OCI-LY1 (cell line): Measurements from ENCODE around the gene ZSCAN12.

Source experiments
- CTCF ChIP-seq: fragments of 200-600 bp; sonication (generic), shearing (Covaris generic); IDR thresholded peaks from 2 replicates; pipeline ENCODE4 v1.5.1; 2017; ENCODE audit warnings: mild to moderate bottlenecking, antibody characterized with exemption, low read length, moderate library complexity, mixed read lengths
- EZH2 ChIP-seq: fragments of 200-600 bp; sonication (generic), shearing (Covaris generic); IDR thresholded peaks from 2 replicates; pipeline ENCODE4 v1.8.0; 2017; ENCODE audit warnings: borderline replicate concordance, mixed run types, mild to moderate bottlenecking, antibody characterized with exemption, low read length, moderate library complexity, mixed read lengths

GRCh38 chr6:28380381-28380780 lies 19.2 kb downstream of the ZSCAN12 start:
- TF ChIP-seq CTCF (no peak), EZH2 (no peak)
